ENCODE data around the gene NLK.
"Not testable (repeated sequence)": the region's sequence is repeated elsewhere in the genome, so short reads cannot be mapped to it uniquely, and the experiment has no call there.

Gene NLK

DNA sequence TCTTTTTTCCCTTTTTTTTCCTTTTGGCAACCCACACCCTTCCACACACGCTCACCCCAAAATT, at the start of gene NLK:
Gene NLK, plus strand, starts transcription at position 21 of the 64 bp plus-strand sequence. CDS start 197 bp downstream, outside the sequence.
- DNase-seq (ENCODE audit: low spot score), result no peak

DNA sequence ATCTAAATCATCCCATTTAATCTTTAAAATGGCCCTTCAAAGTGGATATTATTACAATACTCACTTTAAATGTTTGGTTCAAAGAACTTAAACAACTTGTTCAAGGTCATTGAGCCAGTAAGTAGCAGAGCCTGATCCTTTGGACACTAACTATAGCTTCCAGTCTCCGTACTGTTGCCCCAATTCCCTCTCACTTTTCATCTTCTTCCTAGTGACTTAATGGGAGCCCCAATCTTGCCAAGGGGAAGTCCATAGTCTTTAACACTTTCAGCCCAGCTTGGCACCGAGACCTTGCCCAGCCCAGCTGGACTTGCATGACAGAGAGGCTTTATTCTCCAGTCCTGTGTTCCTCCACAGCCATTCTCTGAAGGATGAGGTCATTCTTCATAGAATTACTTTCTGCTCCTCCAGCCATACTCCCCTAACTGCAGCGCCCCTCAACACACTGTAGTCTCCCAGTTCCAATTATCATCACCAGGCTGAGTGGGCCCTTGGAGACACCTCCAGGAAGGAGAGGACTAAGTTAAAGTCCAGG, 49.2 kb upstream of the NLK start:
- no peak for DNase-seq (ENCODE audit: low spot score)

DNA sequence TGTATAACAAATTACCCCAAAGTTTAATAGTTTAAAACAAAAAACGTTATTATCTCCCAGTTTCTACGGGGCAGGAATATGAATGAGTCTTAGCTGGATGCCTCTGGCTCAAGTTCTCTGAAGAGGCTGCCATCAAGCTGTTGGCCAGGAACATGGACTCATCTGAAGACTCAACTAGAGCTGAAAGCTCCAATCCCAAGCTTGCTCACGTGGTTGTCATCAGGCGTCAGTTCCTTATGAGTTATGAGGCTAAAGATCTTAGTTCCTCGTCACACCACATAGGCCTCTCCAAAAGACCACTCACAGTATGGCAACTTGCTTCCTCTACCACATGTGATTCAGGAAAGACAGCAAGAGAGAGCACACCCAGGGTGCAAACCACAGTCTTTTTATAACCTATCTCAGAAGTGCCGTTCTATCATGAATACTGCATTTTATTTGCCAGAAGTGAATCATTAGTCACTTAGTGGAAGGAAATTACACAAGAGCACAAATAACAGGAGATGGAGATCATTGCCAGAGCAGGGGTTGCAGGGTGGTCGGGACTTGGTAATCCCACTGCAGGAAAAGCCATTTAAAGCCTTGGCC, 48.7 kb upstream of the NLK start:
- DNase-seq (ENCODE audit: low spot score), result no peak

DNA sequence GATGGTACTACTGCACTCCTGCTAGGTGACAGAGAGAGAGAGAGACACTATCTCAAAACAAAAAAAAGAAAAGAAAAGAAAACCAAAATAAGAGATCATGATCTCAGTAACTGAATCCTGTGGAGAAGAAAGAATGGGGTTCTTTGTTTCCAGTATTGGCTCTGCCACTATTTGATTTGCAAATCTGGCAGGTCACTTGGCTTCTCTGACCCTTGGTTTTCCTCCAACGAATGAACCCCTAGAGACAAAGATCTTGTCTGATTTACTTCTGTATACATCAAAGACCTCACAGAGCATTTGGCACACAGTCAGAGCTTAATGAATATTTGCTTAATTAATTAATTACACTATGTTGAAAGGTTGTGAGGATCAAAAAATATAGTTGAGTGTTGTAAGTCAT, 47.9 kb upstream of the NLK start:
- DNase-seq (ENCODE audit: low spot score), result no peak

- no peak for DNase-seq (ENCODE audit: low spot score)
Observed at GRCh38 chr17:27995554-27995953, 46.9 kb upstream of the NLK start.

GRCh38 chr17:27996202-27997043, 46.1 kb upstream of the NLK start:
- no peak for DNase-seq (ENCODE audit: low spot score)

GRCh38 chr17:27997044-27997401, 45.5 kb upstream of the NLK start:
- DNase-seq (ENCODE audit: low spot score), result no peak

DNA sequence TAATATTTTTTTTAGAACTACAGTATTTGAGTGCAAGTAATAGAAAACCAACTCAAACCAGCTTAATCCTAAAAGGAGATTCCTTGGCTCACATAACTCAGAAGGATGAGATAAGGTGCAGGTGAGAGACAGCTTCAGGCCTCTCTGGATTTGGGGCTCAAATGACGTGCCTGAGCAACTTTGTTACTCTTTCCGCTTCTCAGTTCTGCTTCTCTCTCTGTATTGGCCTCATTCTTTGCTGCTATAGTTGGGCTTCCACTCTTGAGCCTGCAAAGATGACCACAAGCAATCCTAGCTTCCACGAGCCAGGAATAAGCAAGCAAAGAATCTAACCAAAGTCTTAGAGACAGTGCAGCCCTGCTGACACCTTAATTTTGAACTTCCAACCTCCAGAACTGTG, 45.0 kb upstream of the NLK start:
- DNase-seq (ENCODE audit: low spot score), result no peak

DNA sequence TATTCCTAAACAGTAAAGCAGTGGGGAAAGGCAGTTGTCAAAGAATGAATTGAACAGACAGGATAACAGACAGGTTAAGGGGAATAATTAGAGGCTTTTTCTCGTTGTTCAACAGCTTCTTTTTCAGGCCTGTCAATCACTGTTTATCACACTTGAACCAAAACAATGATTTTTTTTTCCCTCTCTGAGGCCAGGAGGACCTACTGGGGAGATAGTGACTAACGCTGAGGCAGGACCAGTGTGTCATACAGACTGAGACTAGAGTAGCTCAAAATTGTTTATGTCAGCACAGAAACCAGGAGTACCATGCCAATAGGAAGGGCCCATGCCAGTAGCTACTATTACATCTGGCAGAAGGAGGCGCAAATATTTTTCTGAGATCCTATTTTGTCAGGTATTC, 41.3 kb upstream of the NLK start:
- no peak for DNase-seq (ENCODE audit: low spot score)

DNA sequence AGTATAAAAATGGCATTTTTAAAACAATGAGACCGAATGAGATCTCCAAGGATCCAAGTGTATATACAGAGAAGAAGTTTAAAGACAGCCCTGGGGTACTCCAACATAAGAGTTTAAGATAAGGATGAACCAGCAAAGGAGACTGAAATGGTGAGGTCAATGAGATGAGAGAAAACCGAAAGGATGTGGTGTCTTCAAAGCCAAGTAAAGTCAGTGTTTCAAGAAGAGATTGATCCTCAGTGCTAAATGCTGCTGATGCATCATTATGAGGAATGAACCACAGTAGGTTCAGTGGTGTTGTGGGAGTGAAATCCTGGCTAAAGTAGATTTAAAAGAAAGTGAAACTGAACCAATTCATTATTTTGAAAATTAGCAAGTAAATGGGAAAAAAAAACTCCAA, 38.1 kb upstream of the NLK start:
- DNase-seq (ENCODE audit: low spot score), result no peak

DNA sequence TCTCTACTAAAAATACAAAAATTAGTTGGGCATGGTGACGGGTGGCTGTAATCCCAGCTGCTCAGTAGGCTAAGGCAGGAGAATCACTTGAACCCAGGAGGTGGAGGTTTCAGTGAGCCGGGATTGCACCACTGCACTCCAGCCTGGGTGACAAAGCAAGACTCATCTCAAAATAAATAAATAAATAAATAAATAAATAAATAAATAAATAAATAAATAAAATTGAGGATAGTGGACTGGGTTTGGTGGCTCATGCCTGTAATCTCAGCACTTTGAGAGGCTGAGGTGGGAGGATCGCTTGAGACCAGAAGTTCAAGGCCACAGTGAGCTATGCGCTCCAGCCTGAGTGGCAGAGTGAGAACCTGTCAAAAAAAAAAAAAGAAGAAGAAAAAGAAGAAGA, 34.6 kb upstream of the NLK start:
- not testable (repeated sequence) for DNase-seq (ENCODE audit: low spot score)

DNA sequence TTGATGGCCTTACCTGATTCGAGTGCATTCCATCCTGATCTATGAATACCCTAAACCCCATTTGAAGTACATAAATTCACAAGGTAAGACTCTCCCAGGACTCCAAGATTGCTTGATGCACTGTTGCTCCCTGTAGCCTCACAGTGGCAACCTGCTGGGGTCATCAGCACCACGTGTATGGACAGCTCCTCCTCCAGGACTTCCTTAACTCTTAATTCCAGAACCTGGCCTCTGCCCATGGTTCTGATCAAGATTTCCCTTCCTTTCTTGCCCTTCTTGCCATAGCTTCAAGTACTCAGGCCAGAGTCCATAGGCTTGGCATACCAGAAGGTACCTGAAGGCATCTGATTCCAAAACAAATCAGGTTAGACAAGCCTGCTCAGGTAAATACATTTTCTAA, 34.0 kb upstream of the NLK start:
- DNase-seq (ENCODE audit: low spot score), result no peak

- no peak for DNase-seq (ENCODE audit: low spot score)
Observed at GRCh38 chr17:28010406-28010805, 32.1 kb upstream of the NLK start.

GRCh38 chr17:28018439-28019070, 23.9 kb upstream of the NLK start:
- no peak for DNase-seq (ENCODE audit: low spot score)

DNA sequence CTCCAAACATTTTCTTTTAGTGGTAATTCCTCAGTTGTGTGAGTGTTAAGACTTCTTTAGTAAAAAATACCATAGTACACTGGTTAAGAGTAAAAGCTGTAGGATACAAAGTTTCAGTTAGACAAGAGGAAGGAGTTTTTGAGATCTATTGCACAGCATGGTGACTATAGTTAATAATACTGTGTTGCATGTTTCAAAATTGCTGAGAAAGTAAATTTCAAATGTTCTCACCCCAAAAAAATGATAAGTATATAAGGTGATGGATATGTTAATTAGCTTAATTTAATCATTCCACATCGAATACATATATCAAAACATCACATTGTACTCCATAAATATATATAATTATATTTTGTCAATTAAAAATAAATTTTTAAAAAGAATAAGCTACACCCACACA, 22.0 kb upstream of the NLK start:
- no peak for DNase-seq (ENCODE audit: low spot score)

DNA sequence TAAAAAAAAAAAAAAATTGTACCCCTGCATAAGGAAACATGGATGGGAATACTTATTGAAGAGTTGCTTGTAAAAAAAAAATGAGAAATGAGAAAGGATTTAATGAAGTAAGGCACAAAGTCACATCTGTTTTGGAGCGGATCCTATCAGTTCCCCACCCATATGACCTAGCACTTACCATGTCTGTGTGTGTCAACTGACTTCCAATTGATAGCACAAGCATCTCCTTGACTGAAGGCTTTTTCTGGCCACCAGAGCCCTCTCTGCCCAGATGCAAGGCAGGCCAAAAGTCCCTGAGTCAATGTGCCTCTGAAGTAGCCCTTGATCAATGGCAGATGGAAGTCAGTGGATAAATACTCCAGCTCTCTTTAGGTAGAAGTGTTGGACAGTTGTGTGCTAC, 13.4 kb upstream of the NLK start:
- no peak for DNase-seq (ENCODE audit: low spot score)

- DNase-seq (ENCODE audit: low spot score), result no peak
Observed at GRCh38 chr17:28030386-28030785, 12.1 kb upstream of the NLK start.

DNA sequence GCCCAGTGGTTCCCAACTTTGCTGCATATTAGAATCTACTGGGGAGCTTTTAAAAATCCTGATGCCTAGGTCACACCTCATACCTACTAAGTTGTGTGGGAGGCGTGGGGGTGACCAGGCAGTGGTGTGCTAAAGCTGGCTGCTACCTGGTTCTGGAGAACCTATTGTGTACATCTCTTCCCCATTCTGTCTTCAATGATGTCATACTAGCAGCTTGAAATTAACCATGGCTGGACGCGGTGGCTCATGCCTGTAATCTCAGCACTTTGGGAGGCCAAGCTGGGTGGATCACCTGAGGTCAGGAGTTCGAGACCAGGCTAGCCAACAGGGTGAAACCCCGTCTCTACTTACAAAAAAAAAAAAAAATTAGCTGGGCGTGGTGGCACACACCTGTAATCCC, 11.3 kb upstream of the NLK start:
- DNase-seq (ENCODE audit: low spot score), result no peak

DNA sequence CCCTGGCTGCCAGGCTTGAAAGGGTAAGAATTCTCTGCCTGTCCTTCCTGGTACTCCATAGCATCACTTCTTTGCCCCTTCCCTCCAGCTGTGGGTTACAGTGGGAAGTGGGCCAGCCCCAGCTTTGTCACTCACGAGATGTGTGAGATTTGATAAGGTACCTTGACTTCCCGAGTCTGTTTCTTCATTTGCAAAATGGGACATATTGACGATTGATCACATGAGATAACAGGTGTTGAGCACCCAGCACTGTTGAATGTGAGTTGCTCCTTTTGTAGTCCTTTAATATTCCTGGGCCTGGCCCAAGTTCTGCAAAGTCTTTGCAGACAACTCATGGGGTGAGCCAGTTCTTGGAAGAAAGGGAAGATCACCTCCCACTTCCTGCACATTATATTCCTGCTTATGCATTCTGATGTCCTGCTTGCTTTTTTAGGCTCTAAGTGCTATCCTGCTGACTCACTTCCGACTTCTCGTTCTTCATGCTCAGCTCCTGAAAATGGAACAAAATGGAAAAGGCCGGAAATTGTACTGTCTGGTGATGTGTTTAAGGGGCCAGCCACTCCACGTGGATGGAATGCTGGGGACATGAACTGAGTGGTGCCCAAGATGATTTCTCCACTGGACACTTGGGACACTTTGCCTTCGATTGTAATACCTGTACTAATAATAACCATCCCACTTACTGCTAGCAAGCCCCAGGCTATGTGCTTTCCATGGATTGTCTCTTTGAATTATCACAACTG, 8.3 kb upstream of the NLK start:
- no peak for DNase-seq (ENCODE audit: low spot score)

DNA sequence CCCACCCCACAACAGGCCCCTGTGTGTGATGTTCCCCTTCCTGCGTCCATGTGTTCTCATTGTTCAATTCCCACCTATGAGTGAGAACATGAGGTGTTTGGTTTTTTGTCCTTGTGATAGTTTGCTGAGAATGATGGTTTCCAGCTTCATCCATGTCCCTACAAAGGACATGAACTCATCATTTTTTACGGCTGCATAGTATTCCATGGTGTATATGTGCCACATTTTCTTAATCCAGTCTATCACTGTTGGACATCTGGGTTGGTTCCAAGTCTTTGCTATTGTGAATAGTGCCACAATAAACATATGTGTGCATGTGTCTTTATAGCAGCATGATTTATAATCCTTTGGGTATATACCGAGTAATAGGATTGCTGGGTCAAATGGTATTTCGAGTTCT, 7.0 kb upstream of the NLK start:
- DNase-seq (ENCODE audit: low spot score), result not testable (repeated sequence)

- DNase-seq (ENCODE audit: low spot score), result not testable (repeated sequence)
Observed at GRCh38 chr17:28035884-28036283, 6.6 kb upstream of the NLK start.

DNA sequence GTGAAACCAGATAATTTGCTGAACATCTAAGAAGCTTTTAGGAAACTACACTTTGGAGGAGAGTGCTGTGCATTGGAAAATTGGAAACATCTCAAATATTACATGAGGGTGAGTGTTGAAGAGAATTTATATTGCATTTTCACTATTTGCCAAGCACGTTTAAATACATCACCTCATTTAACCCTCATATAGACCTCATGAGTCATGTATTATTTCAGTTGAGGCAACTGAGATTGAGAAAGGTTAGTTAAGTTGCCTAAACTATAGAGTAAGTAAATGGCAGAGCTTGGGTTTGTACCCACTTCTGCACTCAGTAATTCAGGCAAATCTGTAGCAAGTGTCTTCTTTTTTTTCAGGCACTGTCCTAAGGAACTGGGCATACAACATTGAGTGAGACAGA, 3.7 kb upstream of the NLK start:
- no peak for DNase-seq (ENCODE audit: low spot score)

DNA sequence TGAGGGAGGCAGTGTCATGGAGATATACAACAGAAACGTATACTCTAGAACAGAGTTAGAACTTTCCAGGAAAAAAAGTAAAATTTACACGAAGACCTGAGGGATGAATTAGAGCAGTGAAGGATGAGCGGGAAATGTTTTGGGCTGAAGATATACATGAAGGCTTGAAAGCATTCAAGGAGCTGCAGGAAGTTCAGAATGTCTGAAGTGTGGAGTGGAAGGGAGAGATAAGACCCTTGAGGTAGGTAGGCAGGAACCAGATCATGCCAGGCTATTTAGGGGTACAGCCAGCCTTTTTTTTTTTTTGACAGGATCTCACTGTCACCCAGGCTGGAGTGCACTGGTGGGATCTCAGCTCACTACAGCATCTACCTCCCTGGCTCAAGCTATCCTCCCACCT, 3.2 kb upstream of the NLK start:
- DNase-seq (ENCODE audit: low spot score), result no peak
